Measurements from ENCODE around the gene EPG5. TPM values are rescaled to one million over a fixed set of nuclear protein-coding genes. Genes with fewer than 3 reads are reported as not detected.
"Not testable (repeated sequence)": the region's sequence is repeated elsewhere in the genome, so short reads cannot be mapped to it uniquely, and the experiment has no call there.

Gene EPG5
- total RNA-seq, 1 donor from 2014 or later: 26.1 TPM

GRCh38 chr18:45821026-45821425 is 146.1 kb downstream of the EPG5 start:
- DNase-seq (ENCODE audit: low spot score in 2 of 2): no peak
- no peak for FAIRE-seq

GRCh38 chr18:45820106-45820745 is 146.9 kb downstream of the EPG5 start:
- no peak for FAIRE-seq
- no peak for DNase-seq (ENCODE audit: low spot score in 2 of 2)

GRCh38 chr18:45818765-45819164 is 148.4 kb downstream of the EPG5 start:
- not testable (repeated sequence) for FAIRE-seq

GRCh38 chr18:45817543-45817942 is 149.6 kb downstream of the EPG5 start:
- no peak for FAIRE-seq
- DNase-seq (ENCODE audit: low spot score in 2 of 2): no peak

More at GRCh38 chr18:45818765-45819164, 148.4 kb downstream of the EPG5 start:
- not testable (repeated sequence) for DNase-seq (ENCODE audit: low spot score in 2 of 2)

- DNase-seq (ENCODE audit: low spot score in 2 of 2); FAIRE-seq: not testable (repeated sequence)
These were observed 152.4 kb downstream of the EPG5 start for GRCh38 chr18:45814733-45815132.

- DNase-seq (ENCODE audit: low spot score in 2 of 2); FAIRE-seq: not testable (repeated sequence)
These were observed 160.0 kb downstream of the EPG5 start for GRCh38 chr18:45807144-45807543.

- FAIRE-seq (no peak), DNase-seq (ENCODE audit: low spot score in 2 of 2) (no peak)
These were observed 160.9 kb downstream of the EPG5 start for GRCh38 chr18:45806226-45806625.

- no peak for FAIRE-seq
- DNase-seq (ENCODE audit: low spot score in 2 of 2): no peak
These were observed 161.6 kb downstream of the EPG5 start for GRCh38 chr18:45805551-45805950.

GRCh38 chr18:45802814-45803492 is 164.2 kb downstream of the EPG5 start:
- FAIRE-seq: no peak

GRCh38 chr18:45801416-45802004 is 165.6 kb downstream of the EPG5 start:
- FAIRE-seq: no peak
- no peak for DNase-seq (ENCODE audit: low spot score in 2 of 2)

More at GRCh38 chr18:45802814-45803492, 164.2 kb downstream of the EPG5 start:
- DNase-seq (ENCODE audit: low spot score in 2 of 2): no peak

Small RNA genes within 50 kb of the gene (small RNA-seq; reads per million reads assigned to genes)
- not detected for gene RN7SKP26

Other genes starting within 250 kb of the EPG5 start
- 3.7 TPM for gene SLC14A1, start 243.1 kb downstream of the EPG5 start, total RNA-seq
- not detected for gene SIGLEC15, start 141.7 kb downstream of the EPG5 start, total RNA-seq
- 0.41 TPM for gene PSTPIP2, start 104.9 kb upstream of the EPG5 start, total RNA-seq
- 812 TPM for gene ATP5F1A, start 131.0 kb upstream of the EPG5 start, total RNA-seq
- 39.1 TPM for gene HAUS1, start 137.1 kb upstream of the EPG5 start, total RNA-seq

All from frontal cortex (tissue), 4 donors.